Activated CD8-positive, alpha-beta memory T cell treated with anti-CD3 and anti-CD28 coated beads for 36 hours (primary cell): ENCODE measurements around the gene PER1. TPM values are rescaled to one million over a fixed set of nuclear protein-coding genes. Genes with fewer than 3 reads are reported as not detected.
"Not testable (repeated sequence)": the region's sequence is repeated elsewhere in the genome, so short reads cannot be mapped to it uniquely, and the experiment has no call there.

ENCODE experiments used
- CTCF ChIA-PET: fragments of 350-600 bp; sonication (Branson Sonifier 250); formaldehyde crosslinking; loops from one replicate; lab custom pipeline; 2021; ENCODE audit warnings: antibody characterized with exemption; lab: Charles Lee
- POLR2A ChIA-PET: fragments of 350-600 bp; sonication (Branson Sonifier 250); formaldehyde crosslinking; loops from one replicate; lab custom pipeline; 2021; ENCODE audit warnings: antibody characterized with exemption; lab: Charles Lee
- total RNA-seq, 2 experiments: library from RNA; stranded (reverse); gene quantifications; one replicate each; pipeline ENCODE4 v1.2.3, GENCODE V29; 2021

PER1 gene
- total RNA-seq, 2 experiments from 2014 or later = 43.1 to 45.4 TPM

DNA sequence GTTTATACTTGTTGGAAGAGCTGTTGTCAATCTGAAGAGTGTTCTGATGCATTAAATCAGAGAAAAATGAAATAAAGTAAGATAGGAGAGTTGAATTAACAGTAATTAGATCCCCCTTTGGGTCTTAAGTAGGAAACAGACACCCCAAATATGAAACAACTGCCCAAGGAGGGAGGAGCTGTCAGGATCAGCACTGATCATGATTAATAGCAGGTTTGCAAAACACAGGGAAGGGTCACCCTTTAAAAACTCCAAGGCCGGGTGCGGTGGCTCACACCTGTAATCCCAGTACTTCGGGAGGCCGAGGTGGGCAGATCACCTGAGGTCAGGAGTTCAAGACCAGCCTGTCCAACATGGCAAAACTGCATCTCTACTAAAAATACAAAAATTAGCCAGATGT, 45.2 kb downstream of the PER1 start:
- CTCF ChIA-PET = interaction anchor here (1.0 to 2.2 kb wide), 4 partner anchors 13 to 47 kb away, joined by 3 to 5 read pairs (median 4); no protein-coding TSS in a partner anchor
- POLR2A ChIA-PET = not testable (repeated sequence)

DNA sequence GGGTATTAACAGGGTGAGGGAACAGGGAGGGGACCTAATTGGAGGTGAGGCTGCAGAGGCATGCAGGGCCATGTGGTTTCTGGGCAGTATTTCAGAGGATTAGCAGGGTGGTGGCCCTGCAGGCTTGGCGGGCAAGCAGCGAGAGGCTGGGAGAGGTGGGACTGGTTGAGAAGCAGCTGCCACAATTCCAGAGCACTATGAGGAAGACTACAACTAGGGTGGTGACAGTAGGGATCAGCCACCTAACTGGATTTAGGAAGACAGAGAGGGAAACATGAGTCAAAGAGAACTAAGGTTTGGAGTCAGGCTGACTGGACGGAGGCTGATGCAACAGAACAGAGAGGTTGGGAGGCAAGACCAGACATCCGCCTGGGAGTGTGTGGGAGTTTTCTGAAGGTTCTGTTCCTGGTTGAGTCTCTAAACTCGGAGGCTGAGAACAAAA, 46.2 kb downstream of the PER1 start:
- CTCF ChIA-PET = interaction anchor here (0.6 to 3.4 kb wide), 6 partner anchors 12 to 100 kb away, joined by 3 to 15 read pairs (median 4); no protein-coding TSS in a partner anchor
- POLR2A ChIA-PET = no interaction called here

DNA sequence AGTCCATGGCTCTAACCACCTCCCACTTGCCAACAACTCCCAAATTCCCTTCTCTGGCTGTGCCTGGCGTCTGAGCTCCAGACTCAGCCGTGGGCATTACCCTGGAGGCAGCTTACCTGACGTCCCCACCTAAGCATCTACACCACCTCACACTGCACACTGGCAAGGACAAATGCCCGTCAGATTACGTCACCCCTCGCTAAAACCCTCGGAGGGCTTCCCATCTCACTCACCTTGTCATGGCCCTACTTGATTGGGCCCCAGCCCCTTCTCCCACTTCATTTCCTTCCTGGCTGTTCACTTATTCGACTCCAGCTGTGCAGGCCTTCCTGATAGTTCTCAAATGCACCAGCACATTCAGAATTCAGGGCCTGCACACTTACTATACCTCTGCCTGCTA, 47.3 kb downstream of the PER1 start:
- ChIA-PET POLR2A (no interaction called here), CTCF (interaction anchor here (1.4 to 3.4 kb wide), 4 partner anchors 11 to 26 kb away, joined by 3 to 15 read pairs (median 6); no protein-coding TSS in a partner anchor)

DNA sequence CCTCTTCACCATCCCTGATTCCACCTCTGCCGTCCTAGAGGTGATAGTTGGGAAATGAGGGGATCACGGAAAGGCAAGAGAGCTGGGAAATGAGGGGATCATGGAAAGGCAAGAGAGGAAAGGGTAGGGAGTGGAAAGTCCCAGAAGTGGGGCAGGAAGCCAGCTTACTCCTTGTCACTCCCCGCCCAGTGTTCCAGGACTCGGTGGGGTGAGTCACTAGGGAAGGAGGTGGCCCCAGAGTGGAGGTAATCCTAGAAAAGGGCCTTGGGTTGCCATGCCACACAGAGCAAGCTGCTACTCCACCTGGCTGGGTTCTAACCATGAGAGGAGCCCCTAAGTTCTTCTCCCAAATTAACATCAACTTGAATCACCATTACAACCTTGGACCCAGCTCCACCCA, 48.7 kb downstream of the PER1 start:
- ChIA-PET POLR2A (no interaction called here), CTCF (interaction anchor here (0.6 to 3.4 kb wide), 3 partner anchors 9 to 290 kb away, joined by 3 to 15 read pairs (median 7); no protein-coding TSS in a partner anchor)

DNA sequence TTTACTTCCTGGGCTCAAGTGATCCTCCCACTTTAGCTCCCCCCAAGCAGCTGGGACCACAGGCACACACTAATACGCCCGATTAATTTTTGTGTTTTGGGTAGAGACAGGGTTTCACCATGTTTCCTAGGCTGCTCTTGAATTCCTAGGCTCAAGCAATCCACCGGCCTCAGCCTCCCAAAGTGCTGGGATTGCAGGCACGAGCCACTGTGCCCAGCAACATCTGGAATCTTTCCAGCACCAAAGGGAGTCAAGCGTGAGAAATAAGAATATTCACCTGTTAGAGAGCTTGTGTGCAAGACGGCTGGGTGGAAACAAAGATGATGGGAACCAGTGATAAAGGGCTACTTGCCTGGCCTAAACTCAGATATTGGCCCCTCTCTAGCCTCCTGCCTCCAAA, 50.5 kb downstream of the PER1 start:
- CTCF ChIA-PET = interaction anchor here (0.9 to 2.3 kb wide), 3 partner anchors 8 to 23 kb away, joined by 3 to 7 read pairs (median 6); no protein-coding TSS in a partner anchor
- POLR2A ChIA-PET = no interaction called here

DNA sequence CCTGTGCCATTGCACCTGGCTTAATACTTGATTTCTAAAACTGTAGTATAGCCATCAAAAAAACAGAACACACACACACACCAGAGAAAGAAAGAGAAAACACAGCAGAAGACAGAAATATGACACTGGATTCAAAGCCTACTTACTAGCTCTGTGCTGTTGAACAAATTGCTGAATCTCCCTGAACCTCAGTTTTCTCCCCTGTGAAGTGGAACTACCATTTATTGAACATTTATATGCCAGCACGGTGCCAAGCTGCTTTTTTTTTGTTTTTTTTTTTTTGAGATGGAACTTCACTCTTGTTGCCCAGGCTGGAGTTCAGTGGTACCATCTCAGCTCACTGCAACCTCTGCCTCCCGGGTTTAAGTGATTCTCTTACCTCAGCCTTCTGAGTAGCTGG, 51.4 kb downstream of the PER1 start:
- ChIA-PET CTCF (interaction anchor here (0.9 to 1.7 kb wide), 2 partner anchors 9 to 27 kb away, joined by 3 to 6 read pairs; no protein-coding TSS in a partner anchor), POLR2A (interaction anchor here (0.6 kb wide), 1 partner anchor 1283 kb away, joined by 4 read pairs; no protein-coding TSS in a partner anchor)

DNA sequence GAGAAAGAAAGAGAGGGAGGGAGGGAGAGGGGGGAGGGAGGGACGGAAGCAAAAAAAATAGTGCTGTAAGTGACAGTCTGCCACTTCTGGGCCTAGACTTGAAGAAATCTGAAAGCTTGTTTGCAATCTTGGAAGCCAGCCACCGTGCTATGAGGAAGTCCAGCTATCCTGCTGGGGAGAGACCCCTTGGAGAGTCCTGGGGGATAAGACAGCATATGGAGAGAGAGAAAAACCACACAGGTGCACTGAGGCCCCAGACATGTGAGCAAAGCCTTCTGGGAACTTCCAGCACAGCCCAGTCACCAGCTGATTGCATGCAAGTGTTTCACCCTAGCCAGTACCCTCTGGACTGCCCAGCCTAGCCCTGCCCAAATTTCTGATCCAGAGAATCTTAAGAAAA, 52.1 kb downstream of the PER1 start:
- ChIA-PET POLR2A (no interaction called here), CTCF (interaction anchor here (0.9 to 1.7 kb wide), 2 partner anchors 10 to 26 kb away, joined by 3 to 6 read pairs; no protein-coding TSS in a partner anchor)

DNA sequence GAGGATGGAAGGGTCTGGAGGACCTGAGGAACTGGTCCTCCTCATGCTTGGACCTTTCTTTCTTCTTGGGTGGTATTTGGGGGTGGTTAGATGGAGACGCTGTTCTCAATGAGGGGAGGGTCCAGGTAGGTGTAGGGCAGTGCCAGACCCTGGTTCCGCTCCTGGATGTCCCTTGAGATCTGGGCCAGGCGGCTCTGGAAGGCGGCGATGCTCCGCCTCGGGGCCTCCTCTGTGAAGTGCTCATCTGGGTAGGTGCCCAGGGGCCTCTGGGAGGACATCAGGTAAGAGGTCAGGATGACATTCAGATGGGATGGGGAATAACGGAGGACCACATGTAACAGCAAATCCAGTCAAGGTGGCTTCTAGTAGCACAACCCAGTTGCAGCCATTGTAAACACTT, 55.7 kb downstream of the PER1 start:
- ChIA-PET POLR2A (no interaction called here), CTCF (interaction anchor here (1.2 kb wide), 1 partner anchor 14 kb away, joined by 3 read pairs; no protein-coding TSS in a partner anchor)

DNA sequence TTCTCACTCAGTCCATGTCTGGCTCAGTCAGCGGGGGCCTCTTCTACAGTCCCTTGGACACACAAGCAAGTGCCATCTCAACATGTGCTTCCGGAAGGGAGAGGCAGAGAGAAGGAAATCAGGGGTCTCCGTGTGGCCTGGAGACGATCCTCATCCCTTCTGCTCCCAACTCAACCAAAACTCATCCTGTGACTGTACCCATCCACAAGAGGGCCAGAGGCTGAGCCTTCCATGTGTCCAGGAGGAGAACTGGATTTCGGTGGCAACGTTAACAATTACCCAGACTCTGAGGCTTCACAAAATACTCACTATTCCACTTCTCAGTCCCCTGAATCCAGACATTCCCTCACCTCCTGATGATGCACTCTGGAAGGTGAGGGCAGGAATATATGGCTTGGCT, 56.8 kb downstream of the PER1 start:
- ChIA-PET POLR2A (no interaction called here), CTCF (interaction anchor here (1.2 to 6.3 kb wide), 4 partner anchors 7 to 94 kb away, joined by 3 to 52 read pairs (median 5); no protein-coding TSS in a partner anchor)

DNA sequence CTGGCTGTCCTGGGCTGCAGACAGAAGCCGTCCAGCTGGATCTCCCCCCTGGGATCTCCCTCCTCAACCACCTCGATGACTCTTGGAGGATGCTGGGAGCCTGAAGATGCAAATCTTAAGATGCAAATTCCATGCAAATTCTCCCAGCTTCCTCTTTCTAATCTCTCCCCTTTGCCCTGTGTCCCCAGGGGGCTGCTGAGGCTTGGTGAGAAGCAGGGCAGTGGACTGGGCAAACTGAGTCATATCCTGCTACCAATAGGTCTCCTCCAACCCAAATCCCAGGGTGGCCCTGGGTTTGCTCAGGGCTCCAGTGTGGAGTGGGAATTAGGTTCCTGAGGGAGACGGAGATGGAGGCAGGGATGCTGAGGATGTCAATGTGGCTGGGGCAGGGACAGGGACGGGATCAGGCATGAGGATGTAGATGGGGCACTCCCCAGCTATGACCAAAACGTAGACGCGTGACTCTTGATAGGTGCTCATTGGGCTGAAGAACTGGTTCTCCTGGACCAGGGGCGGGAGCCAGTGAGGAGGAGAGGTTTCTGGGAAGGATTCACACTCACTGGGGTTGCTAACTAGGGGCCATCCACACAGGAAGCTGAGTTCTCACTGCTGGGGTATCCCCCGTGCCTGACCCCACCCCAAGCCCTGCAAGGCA, 61.0 kb downstream of the PER1 start:
- ChIA-PET CTCF (interaction anchor here (1.7 to 6.3 kb wide), 5 partner anchors 10 to 26 kb away, joined by 4 to 52 read pairs (median 23); partner anchors contain the start of gene ALOXE3), POLR2A (interaction anchor here (0.6 kb wide), 1 partner anchor 523 kb away, joined by 3 read pairs; no protein-coding TSS in a partner anchor)

Other genes with a start within 250 kb of the PER1 start
- gene RNF227, start 236.1 kb downstream of the PER1 start, total RNA-seq = 1 to 10 TPM; 4.4 to 4.5 TPM
- gene KCNAB3, start 222.5 kb downstream of the PER1 start, total RNA-seq = 1 to 10 TPM; 5.9 to 6.7 TPM
- gene TRAPPC1, start 220.5 kb downstream of the PER1 start, total RNA-seq = 100 to 1,000 TPM; 144 to 156 TPM
- 10 to 100 TPM; 40.1 to 44.4 TPM for gene CNTROB, start 220.2 kb downstream of the PER1 start, total RNA-seq
- gene GUCY2D, start 149.8 kb downstream of the PER1 start, total RNA-seq = not detected
- gene ALOX15B, start 113.3 kb downstream of the PER1 start, total RNA-seq = not detected
- 1 to 10 TPM; 1.7 TPM for gene ALOX12B, start 64.7 kb downstream of the PER1 start, total RNA-seq
- gene ALOXE3, start 33.9 kb downstream of the PER1 start, total RNA-seq = under 1 TPM in 1 of 2 experiments, not detected in 1; 0.19 TPM
- gene HES7, start 28.3 kb downstream of the PER1 start, total RNA-seq = 1 to 10 TPM; 2.9 to 3.1 TPM
- 10 to 100 TPM; 26.3 to 26.6 TPM for gene VAMP2, start 10.5 kb upstream of the PER1 start, total RNA-seq
- gene TMEM107, start 24.0 kb upstream of the PER1 start, total RNA-seq = 10 to 100 TPM; 20.2 to 21.0 TPM
- 1 to 10 TPM; 6.6 to 7.0 TPM for gene BORCS6, start 37.8 kb upstream of the PER1 start, total RNA-seq
- 100 to 1,000 TPM; 112 to 117 TPM for gene AURKB, start 58.2 kb upstream of the PER1 start, total RNA-seq
- 10 to 100 TPM; 58.7 to 60.7 TPM for gene CTC1, start 95.7 kb upstream of the PER1 start, total RNA-seq
- gene PFAS, start 96.9 kb upstream of the PER1 start, total RNA-seq = 100 to 1,000 TPM; 191 to 203 TPM
- 10 to 100 TPM; 65.8 to 66.1 TPM for gene RANGRF, start 136.3 kb upstream of the PER1 start, total RNA-seq
- 1 to 10 TPM; 3.6 to 4.1 TPM for gene SLC25A35, start 143.0 kb upstream of the PER1 start, total RNA-seq
- not detected for gene ARHGEF15, start 157.8 kb upstream of the PER1 start, total RNA-seq
- gene ODF4, start 187.4 kb upstream of the PER1 start, total RNA-seq = not detected
- gene RPL26, start 230.8 kb upstream of the PER1 start, total RNA-seq = 1,000 to 10,000 TPM; 2,480 to 2,528 TPM
- not detected for gene RNF222, start 245.4 kb upstream of the PER1 start, total RNA-seq